Measurements from ENCODE around the gene MBP.
"Not testable (repeated sequence)": the region's sequence is repeated elsewhere in the genome, so short reads cannot be mapped to it uniquely, and the experiment has no call there.

The MBP gene

DNA sequence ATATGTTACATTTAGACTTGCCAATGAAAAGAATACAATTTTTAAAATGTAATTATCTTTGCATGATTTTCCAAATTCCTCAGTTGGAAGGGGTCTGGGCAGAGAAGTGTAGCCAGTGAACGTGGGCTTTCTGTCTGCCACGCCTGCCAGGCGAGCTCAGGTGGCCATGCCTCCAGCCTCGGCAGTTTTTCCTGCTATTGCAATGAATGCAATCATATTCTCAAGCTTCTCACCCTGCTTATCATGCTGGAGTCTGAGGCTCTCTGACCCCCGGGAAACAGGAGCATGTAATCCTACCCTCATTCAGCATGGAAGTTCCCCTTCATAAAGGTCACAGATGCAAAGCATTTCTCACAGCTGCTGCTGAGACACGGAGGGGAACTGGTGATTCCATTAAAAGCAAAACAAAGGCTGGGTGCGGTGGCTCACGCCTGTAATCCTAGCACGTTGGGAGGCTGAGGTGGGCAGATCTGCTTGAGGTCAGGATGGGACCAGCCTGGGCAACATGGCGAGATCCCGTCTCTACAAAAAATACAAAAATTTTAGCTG is 154.8 kb downstream of the MBP start:
- no peak for DNase-seq (ENCODE audit: low read depth in 4 of 4, low spot score in 1 of 4)

DNA sequence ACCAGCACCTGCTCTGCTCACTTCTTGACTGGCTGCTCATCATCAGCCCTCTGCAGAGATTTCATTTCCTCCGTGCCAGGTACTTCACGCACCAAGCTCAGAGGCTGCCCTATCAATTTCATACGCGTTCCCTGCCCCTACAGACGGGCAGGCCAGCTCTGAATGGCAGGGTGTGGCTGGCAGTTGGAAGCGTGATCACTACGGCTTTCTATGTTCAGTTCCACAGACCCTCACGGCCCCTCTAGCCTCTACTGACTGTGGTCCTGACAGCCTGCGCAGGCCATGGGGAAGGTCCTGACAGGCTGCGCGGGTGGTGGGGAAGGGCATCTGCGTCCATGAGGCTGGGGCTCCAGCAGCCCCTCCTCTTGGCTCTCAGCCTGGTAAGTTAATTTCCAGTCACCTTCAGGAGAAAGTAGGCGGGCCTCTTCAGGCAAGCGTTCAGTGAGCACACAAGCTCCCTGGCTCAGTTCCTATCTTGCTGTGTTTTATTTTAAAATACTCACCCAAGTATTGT is 155.4 kb downstream of the MBP start:
- DNase-seq (ENCODE audit: low read depth in 4 of 4, low spot score in 1 of 4), result no peak

DNA sequence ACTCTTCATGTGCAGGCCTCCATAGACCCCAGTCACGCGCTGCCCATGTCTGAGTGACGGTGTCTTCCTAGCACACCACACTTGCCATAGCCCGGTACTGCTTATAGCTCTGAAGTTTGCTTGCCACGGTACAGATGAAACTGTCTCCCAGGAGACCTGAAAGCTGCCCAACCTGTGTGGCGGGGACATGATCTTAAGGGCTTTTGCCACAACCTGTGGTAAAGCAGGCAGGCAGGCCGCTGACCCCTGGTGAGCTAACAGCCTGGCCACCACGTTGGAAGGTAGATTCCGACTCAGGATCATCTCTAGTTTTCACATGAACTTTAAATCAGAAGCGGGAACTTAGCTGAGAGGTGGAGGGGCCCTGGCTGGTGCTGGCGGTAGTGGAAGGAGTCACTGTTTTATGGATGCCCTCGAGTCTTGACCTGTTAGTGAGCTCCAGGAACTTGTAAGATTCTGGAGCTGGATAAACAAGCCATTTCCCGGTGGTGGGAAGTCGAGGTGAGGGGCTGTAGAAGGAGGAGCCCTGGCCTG is 156.9 kb downstream of the MBP start:
- no peak for DNase-seq (ENCODE audit: low read depth in 4 of 4, low spot score in 1 of 4)

DNA sequence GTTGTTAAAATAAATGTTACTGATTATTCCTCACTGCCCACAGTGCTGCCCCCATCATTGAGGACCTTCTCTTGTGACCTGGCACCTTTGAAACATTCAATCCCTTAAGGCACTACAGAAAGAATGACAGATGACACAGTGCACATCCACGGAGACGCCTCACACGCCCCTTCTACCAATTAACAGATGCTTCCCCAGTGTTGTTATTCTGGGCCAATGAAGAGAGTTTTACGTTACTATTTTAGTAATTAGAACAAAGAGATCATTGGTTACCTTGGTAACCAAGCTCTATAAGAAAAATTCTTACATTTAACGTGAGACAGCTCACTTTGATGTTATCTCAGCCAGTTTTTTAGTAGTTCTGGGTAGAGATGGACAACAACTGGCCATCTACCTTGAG is 158.2 kb downstream of the MBP start:
- DNase-seq (ENCODE audit: low read depth in 4 of 4, low spot score in 1 of 4), result no peak

DNA sequence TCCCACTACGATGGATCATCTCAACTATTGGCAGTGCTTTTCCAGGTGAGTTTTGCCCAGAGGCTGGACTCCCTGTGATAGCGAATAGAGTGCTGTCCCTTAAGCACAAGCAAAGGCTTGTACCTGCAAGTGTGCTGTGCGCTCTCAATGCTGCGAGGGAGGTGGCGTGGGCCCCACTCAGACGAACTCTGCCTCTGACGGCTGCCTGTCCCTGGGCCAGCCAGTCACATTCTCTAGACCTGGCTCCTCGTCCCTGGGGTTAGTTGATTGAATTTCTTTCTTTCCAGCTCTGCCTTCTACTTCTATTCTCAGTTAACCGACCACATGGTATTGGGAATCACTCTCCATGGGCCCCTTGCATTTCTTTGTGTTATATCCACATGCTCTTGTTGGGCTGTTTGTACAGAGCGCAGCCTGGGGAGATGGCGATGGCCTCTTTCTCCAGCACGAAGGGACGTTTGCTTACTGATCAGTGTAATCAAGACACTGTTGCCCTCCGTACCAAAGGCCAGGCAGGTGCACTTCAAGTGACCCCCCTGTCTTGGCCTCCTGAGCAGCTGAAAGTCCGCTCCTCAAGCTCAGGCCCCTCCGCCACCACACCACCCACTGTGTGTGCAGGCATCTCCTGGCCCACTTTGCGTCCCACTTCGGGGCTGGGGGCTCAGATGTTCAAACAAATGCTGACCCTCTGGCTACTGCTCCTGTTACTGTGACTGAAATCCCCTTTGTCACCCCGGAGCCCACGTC is 158.9 kb downstream of the MBP start:
- no peak for DNase-seq (ENCODE audit: low read depth in 4 of 4, low spot score in 1 of 4)

DNA sequence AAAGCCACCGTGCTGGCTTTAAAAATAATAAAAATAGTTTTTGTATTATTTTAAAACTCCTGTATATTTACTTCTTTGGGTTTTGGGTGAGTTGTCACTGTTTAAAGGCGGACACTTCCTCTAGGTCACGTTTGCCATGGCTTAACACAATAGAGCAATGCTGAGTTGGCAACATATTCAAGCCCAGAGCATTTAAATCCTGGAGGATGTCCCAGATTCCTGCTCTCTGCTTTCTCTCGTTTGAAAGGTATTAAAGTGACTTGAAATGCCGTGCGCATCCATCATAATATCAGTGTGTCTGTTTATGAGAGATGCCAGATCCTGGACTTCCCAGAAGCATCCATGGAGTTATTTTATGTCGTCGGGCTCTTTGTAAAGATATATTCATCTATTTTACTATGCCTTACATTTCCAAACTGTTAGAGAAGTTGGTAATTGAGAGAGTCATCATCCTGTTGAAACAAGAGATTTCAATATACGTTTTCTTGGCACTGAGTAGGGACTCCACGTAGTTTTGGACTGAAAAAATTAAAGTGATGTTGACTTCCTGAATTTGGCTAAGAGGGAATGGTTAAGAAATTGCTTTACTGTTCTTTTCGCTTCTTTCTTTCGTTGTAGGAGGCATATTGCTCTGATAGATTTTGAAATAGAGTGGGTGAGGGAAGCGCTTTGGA is 159.6 kb downstream of the MBP start:
- no peak for DNase-seq (ENCODE audit: low read depth in 4 of 4, low spot score in 1 of 4)

DNA sequence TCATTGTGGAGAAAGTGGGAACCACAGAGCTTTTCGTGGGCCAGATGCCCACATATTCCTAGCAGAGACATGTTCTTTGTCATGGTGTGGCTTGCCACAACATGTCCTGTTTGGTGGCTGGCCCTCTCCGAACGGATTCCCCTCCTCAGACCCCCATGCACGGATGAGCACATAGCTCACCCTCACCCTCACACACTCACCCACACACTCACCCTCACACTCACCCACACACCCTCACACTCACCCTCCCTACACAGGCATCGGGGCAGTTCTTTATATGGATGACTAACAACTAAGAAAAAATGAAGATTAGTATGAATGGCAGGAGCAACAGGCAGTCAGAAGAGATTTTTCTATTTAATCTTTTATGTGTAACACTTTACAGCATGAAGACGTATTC is 160.3 kb downstream of the MBP start:
- no peak for DNase-seq (ENCODE audit: low read depth in 4 of 4, low spot score in 1 of 4)

DNA sequence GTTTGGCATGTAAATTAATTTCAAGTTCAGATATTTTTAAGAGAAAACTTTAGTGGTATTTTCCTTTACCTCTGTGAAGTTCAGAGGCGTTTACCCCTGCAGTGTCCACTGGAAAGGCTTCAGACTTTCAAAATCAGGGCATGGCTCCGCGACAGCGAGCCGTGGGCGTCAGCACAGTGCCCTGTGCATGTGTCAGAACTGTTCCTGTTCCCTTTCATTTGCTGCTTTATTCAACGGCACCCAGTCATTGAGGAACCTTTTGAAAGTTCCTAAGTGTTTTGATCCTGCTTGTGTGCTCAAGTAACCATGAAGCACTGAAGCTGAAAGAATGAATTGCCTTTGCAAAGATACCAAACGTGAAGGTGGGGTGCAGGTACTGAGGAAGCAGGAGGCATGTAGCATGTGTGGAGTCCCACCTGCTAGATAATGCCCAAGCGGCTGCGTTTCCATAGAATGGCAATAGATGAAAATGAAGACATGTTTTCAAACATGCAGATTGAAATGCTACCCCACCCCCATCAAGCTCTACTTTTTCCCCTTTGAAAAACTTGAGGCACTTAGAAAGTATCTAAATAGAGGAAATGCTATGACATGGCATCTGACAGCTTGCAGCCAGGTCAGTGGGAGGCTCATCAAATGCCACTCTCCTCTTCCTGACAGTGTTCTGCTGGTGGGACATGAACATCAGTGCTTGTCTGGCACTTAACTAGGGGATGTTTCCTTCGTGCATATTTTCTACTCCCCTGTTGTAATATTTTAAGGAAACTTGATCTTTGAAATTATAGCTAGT is 161.6 kb downstream of the MBP start:
- no peak for DNase-seq (ENCODE audit: low read depth in 4 of 4, low spot score in 1 of 4)

DNA sequence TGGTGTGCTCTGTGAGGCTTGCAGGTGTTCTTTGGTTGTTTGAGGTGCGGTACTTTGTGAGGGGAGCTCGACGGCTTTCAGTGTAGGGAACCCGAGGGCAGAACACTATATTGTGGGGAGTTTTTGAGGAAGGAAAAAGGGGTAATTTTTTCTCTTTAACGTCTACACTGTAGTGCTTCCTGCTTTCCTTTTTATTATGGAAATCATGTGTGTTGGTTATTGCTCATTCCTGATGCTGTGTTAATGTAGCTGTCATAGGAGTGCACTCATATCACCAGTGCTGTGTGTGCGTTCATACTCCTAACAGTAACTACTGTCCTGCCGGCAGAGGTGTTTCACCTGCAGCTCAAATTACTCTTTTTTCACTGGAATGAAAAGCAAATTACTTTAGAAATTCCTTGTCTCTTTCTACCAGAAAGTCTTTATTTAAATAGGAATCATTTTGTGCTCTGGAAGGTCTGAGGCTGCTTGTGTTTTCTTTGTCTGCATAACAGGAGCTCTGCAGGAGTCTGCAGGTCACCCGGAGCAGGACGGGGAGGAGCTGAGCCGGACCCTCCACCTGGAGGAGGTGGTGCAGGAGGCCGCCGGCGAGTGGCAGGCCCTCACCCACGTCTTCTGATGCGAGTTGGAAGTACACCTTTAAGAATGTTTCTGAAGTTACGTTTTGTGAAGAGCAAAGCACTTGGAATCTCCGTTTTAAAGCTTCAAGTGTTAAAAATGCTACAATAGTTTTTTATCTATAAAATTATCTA is 164.7 kb downstream of the MBP start:
- no peak for DNase-seq (ENCODE audit: low read depth in 4 of 4, low spot score in 1 of 4)

DNA sequence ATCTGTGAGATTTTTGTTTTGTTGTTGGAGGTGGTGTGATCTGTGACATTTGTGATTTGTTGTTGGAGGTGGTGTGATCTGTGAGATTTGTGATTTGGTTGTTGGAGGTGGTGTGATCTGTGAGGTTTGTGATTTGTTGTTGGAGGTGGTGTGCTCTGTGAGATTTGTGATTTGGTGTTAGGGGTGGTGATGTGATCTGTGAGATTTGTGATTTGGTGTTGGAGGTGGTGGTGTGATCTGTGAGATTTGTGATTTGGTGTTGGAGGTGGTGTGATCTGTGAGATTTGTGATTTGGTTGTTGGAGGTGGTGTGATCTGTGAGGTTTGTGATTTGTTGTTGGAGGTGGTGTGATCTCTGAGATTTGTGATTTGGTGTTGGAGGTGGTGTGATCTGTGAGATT is 165.3 kb downstream of the MBP start:
- DNase-seq (ENCODE audit: low read depth in 4 of 4, low spot score in 1 of 4), result not testable (repeated sequence)

DNA sequence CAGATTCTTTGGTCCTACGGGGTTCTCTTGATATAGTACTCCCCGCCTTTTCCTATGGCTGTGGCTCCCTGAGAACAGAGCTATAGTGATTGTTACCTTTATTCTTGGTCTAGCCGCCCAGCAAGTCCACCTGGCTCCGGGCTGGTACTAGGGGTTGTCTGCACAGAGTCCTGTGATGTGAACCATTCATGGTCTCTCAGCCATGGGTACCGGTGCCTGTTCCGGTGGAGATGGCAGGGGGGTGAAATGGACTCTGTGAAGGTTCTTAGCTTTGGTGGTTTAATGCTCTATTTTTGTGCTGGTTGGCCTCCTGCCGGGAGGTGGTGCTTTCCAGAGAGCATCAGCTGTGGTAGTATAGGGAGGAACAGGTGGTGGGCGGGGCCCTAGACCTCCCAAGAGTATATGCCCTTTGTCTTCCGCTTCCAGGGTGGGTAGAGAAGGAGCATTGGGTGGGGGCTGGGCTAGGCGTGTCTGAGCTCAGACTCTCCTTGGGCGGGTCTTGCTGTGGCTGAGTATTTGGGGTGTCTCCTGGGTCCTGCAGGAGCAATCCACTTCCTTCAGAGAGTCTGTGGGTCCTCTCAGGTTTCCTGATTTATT is 166.9 kb downstream of the MBP start:
- DNase-seq (ENCODE audit: low read depth in 4 of 4, low spot score in 1 of 4), result not testable (repeated sequence)

DNA sequence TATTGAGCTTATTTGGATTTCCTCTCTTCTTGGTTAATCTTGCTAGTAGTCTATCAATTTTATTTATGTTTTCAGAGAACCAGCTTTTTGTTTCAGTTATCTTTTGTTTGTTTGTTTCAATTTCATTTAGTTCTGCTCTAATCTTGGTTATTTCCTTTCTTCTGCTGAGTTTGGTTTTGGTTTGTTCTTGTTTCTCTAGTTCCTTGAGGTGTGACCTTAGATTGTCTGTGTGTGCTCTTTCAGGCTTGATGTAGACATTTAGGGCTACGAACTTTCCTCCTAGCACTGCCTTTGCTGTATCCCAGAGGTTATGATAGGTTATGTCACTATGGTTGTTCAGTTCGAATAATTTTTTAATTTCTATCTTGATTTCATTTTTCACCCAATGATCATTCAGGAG is 168.6 kb downstream of the MBP start:
- DNase-seq (ENCODE audit: low read depth in 4 of 4, low spot score in 1 of 4), result no peak

DNA sequence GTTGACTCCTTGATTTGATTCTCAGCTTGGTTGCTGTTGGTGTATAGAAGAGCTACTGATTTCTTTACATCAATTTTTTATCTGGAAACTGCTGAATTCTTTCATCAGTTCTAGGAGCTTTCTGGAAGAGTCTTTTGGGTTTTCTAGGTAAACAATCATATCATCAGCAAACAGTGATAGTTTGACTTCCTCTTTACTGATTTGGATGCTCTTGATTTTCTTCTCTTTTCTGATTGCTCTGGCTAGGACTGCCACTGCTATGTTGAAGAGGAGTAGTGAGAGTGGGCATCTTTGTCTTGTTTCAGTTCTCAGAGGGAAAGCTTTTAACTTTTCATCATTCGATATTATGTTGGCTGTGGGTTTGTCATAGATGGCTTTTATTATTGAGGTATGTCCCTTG is 169.7 kb downstream of the MBP start:
- no peak for DNase-seq (ENCODE audit: low read depth in 4 of 4, low spot score in 1 of 4)

DNA sequence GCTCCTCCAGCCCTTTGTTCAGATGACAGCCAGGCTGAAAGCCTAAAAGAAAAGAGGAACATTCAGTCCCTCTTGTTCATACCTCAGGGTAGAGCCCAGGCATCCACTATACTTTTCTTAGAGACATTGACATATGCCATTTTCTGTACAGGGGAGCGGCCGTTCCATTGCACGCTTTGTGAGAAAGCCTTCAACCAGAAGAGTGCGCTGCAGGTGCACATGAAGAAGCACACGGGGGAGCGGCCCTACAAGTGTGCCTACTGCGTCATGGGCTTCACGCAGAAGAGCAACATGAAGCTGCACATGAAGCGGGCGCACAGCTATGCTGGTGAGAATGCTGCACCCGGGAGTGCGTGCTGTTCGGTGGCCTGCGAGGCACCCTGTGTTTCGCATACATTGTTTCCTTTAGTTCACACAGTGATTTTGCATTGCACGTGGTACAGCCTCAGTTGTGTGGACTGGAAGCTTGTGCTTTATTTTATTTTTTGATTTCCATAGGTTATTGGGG is 172.0 kb downstream of the MBP start:
- no peak for DNase-seq (ENCODE audit: low read depth in 4 of 4, low spot score in 1 of 4)

DNA sequence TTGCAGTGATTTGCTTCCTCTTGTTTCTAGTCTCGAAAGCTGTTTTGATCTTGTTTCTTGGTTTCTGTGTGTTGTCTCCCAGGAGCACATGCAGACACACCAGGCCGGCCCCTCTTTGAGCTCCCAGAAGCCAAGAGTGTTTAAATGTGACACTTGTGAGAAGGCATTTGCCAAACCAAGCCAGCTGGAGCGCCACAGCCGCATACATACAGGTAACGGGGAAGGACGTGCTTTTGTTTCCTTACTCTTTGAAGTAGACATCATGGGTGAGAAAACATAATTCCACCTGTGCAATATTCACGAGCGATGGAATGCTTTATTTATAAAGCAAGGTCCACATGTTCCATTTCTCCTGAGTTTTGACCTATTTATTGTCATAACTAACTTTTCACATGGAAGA is 173.0 kb downstream of the MBP start:
- DNase-seq (ENCODE audit: low read depth in 4 of 4, low spot score in 1 of 4), result no peak

DNA sequence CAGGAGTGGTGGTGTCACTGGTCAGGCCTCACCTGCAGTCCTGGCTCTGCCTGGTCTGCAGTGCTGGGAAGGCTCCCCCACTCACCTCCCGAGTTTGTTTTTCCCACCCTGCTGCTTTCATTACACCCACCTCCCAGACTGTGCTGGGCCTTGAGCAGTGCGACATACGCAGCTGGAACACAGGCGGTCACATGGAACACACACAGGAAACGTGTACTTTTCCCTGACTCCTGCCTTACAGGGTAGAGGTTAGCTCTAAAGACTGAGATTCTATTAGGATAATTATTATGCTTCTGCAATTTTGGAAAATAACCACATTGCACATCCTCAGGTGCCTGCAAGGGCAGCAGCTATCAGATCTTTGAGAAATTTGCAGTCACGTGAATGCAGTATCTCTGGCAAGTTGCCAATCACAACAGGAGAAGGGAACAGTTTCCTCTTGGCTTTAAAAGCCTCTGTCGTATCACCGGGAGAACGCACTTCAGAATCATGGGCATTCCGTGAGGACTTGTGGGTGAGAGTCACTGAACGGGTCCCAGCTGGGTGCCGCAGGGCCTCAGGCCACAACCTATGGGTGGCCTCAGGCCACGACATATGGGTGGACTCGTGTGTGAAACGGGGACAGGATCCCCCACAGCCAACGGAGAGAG is 173.8 kb downstream of the MBP start:
- no peak for DNase-seq (ENCODE audit: low read depth in 4 of 4, low spot score in 1 of 4)

DNA sequence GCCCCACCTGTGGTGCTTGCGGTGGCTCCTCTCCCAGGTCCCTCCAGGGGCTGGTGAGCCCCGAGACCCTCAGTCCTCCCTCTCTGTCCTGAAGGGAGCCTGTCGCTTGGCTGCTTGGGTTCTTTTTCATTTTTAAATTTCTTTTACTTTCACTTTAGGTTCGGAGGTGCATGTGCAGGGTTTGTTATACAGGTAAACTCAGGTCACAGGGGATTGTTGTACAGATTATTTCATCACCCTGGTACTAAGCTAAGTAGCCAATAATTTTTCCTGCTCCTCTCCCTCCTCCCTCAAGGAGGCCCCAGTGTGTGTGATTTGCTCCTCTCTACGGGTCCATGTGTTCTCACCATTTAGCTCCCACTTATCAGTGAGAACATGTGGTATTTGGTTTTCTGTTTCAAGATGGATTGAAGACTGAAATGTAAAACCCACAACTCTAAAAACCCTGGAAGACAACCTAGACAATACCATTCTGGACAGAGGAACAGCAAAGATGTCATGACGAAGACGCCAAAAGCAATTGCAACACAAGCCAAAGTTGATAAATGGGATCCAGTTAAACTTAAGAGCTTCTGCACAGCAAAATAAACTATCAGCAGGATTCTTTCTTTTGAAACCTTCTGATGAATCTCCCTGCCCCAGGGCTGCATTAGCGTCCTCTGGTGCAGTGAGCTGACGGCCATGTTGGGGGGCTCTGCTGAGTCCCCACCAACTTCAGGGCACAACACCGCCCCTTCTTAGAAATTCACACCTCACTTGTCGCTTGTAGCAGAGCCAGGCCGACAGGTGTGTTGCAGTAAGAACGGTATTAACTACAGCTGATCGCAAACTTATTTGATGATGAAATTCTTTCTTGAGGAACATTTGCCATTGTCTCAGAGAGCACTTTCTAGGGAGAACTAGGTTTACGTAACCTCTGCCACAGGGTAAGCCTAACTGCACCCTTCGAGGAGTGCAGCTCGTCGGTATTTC is 174.9 kb downstream of the MBP start:
- no peak for DNase-seq (ENCODE audit: low read depth in 4 of 4, low spot score in 1 of 4)

DNA sequence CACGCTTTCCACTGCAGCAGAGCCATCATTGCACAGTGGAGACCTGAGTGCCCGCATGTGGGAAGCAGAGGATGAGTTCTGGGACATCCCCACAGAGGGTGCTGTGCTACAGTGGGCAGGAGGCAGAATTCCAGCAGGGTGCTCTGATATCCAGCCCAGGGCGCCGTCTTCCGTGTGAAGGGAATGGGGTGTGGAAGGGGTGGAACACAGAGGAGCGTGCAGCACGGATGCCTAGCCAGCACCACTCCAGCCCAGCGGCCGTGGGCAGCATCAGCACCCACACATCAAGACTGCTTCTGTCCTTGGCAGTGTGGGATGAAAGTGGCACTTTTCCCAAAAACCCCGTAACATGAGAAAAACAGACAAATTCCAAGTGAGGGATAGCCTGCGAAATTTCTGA is 175.9 kb downstream of the MBP start:
- no peak for DNase-seq (ENCODE audit: low read depth in 4 of 4, low spot score in 1 of 4)
